ENCODE measurements around the gene VOPP1. TPM values are rescaled to one million over a fixed set of nuclear protein-coding genes. Genes with fewer than 3 reads are reported as not detected.
A peak's percentile ranks its signal among the peaks of the same experiment; 100 is the strongest.

VOPP1 gene
- total and polyA plus RNA-seq, 10 donors, result 60.3 to 168 (median 144) TPM

DNA sequence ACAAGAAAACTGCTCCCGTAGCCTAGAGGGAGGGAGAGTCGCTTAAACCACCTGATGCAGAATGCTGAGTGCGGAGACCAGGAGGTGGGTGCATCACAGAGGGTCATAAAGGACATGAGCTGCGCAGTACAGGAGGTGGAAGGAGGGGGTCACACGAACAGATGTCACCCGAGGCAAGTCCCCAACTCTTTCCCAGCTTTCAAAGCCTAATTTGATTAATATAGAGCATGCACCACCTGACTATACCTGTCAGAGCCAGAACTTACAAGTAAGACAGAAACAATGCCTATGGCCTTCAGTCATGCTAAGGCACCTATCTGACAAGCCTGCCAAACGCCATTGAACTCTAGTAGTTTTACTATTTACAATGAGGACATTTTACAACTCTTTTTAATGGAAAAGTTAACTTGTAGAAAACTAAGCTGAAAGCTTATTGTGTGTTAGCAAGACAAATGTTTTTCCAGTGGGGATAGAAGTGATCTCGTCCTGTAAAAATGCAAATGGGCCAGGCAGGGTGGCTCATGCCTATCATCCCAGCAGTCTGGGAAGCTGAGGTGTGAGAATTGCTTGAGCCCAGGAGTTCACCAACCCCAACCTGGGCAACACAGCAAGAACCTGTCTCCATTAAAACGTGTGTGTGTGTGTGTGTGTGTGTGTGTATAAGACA is 1.1 kb upstream of the VOPP1 start:
- no peak for DNase-seq
- intact Hi-C loops (cut with DNase I; ENCODE audit: low total_unique reads), result no loop called here
- TF ChIP-seq POLR2AphosphoS5 (IDR thresholded peaks at IDR 0.05) (no peak), POLR2A (IDR thresholded peaks at IDR 0.05) (no peak)
- TF ChIP-seq, protein P1, sequence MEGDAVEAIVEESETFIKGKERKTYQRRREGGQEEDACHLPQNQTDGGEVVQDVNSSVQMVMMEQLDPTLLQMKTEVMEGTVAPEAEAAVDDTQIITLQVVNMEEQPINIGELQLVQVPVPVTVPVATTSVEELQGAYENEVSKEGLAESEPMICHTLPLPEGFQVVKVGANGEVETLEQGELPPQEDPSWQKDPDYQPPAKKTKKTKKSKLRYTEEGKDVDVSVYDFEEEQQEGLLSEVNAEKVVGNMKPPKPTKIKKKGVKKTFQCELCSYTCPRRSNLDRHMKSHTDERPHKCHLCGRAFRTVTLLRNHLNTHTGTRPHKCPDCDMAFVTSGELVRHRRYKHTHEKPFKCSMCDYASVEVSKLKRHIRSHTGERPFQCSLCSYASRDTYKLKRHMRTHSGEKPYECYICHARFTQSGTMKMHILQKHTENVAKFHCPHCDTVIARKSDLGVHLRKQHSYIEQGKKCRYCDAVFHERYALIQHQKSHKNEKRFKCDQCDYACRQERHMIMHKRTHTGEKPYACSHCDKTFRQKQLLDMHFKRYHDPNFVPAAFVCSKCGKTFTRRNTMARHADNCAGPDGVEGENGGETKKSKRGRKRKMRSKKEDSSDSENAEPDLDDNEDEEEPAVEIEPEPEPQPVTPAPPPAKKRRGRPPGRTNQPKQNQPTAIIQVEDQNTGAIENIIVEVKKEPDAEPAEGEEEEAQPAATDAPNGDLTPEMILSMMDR (IDR thresholded peaks at IDR 0.05 in 8 of 11, conservative IDR thresholded peaks at IDR 0.05 in 3 of 11), result no peak
- peak overlapping the region in 6 of 8 donors; percentile 67 to 97 (median 94) for H3K27ac ChIP-seq
- H3K4me1 ChIP-seq, result peaks cover 45 to 54% (median 51%) of the 10 kb centered on the region in 6 donors
- no peaks in the 10 kb centered on the region for H3K9me3 ChIP-seq
- peak overlapping the region in 7 of 8 donors; percentile 45 to 99 (median 98) for H3K4me3 ChIP-seq
- 50 to 66% (median 56%) methylated on average over 9 of the region's 9 CpGs for whole genome bisulfite sequencing, 5 donors
- H3K36me3 ChIP-seq, result no peaks in the 10 kb centered on the region
- H3K27me3 ChIP-seq (replicated peaks in 1 of 7), result no peaks in the 10 kb centered on the region

- no peaks in the 10 kb centered on the region for H3K9me3 ChIP-seq
- no peaks in the 10 kb centered on the region for H3K36me3 ChIP-seq
- peak overlapping the region; percentile 83 to 99 (median 98) for H3K4me3 ChIP-seq
- 0% methylated on average over 40 to 95 of the region's 97 CpGs for WGBS, 5 donors
- H3K27me3 ChIP-seq (replicated peaks in 1 of 7), result no peaks in the 10 kb centered on the region
- intact Hi-C loops (cut with DNase I; ENCODE audit: low total_unique reads), result no loop called here
- H3K27ac ChIP-seq, result peak overlapping the region; percentile 77 to 97 (median 92)
- DNase-seq, result peak; percentile 93
- peaks cover 55 to 70% (median 66%) of the 10 kb centered on the region in 6 donors for H3K4me1 ChIP-seq
- TF ChIP-seq POLR2AphosphoS5 (IDR thresholded peaks at IDR 0.05), result peak; percentile 47 to 80 (median 72)
- TF ChIP-seq POLR2A (IDR thresholded peaks at IDR 0.05), result no peak
- TF ChIP-seq, protein P1 (IDR thresholded peaks at IDR 0.05 in 8 of 11, conservative IDR thresholded peaks at IDR 0.05 in 3 of 11), result peak in 1 of 11 experiments; percentile 14
These were observed 558 bp downstream of the VOPP1 start for GRCh38 chr7:55571511-55572377.

DNA sequence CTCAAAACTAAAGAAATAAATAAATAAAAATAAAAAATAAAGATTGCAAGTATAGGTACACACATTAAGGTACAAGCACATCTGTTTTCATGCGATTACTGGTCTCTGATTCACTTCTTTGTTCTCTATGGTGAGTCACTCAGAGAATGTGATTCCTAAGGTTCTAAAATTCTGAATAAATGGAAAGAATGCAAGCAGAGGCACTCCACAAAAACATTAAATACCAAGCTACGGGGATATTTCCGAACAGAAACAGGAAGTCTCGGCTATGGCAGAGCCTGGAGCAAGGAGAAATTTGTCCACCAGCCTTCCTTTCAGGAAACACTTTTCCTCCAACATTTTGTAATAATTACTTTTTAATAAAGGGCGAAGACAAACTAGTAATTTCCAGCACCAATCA is 1.4 kb downstream of the VOPP1 start:
- 16 to 26% (median 18%) methylated on average over 5 of the region's 5 CpGs for WGBS, 5 donors
- DNase-seq, result no peak
- Histone ChIP-seq H3K9me3 (no peaks in the 10 kb centered on the region), H3K27ac (peak overlapping the region; percentile 77 to 97 (median 92)), H3K4me1 (peaks cover 60 to 78% (median 73%) of the 10 kb centered on the region in 6 donors), H3K36me3 (no peaks in the 10 kb centered on the region), H3K27me3 (replicated peaks in 1 of 7) (no peaks in the 10 kb centered on the region), H3K4me3 (peak overlapping the region; percentile 83 to 99 (median 98))
- intact Hi-C loops (cut with DNase I; ENCODE audit: low total_unique reads), result no loop called here
- TF ChIP-seq, protein P1 (IDR thresholded peaks at IDR 0.05 in 8 of 11, conservative IDR thresholded peaks at IDR 0.05 in 3 of 11), result no peak
- TF ChIP-seq POLR2AphosphoS5 (IDR thresholded peaks at IDR 0.05), result no peak
- no peak for TF ChIP-seq POLR2A (IDR thresholded peaks at IDR 0.05)

All from spleen (tissue), 11 donors.